Measurements from ENCODE around the gene HSDL1.

- no peak for TF ChIP-seq CTCF (IDR thresholded peaks at IDR 0.05)
- no peak for TF ChIP-seq POLR2A (IDR thresholded peaks at IDR 0.05)
These were observed 59.2 kb downstream of the HSDL1 start for GRCh38 chr16:84085773-84086172.
